IPS DF 4.7 (cell line): Measurements from ENCODE around the gene CSNK2A3.

ENCODE experiments used
- DNase-seq: peaks from one replicate; pipeline ENCODE4 v3.0.0-alpha.2; 2013; ENCODE audit warnings: low spot score; ENCODE audit errors: extremely low read depth

CSNK2A3 gene

DNA sequence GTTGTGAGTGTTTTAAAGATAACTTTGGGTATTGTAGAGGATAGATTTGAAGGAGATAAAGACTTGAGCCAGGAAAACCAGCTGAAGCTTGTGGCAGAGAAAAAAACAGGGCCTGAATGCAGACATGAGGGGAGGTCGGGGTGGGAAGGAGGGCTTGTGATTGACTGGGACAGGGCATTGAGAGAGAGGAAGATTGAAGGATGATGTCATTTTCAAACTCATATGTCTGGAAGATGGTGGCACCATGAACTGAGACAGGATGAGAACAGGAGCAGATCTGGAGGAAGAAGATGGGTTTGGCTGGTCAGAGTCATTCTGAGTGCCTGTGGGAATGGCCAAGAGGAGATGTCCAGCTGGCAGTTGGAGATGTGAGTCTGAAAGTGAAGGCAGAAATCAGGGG, 14.7 kb downstream of the CSNK2A3 start:
- DNase-seq: no peak

- DNase-seq: no peak
These were observed 16.4 kb downstream of the CSNK2A3 start for GRCh38 chr11:11336664-11337063.

- no peak for DNase-seq
These were observed 18.0 kb downstream of the CSNK2A3 start for GRCh38 chr11:11335043-11335442.

DNA sequence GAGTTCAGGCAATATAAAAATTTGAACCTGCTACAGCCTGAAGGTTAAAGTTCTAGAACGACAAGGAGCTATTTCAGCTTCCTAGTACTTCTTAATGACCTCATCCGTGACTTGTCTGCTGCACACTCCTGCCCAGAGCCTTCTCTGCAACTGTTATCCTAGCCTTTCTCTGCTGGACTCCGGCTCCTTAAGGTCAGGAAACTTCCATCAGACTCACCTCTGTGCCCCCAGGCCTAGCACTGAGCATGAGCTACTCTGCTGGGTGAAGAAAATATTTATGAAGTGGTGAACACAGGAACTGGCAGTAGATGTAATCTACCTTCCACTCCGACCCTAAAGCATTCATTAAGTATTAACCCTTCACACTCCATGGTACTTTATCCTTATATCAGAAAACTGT, 18.4 kb downstream of the CSNK2A3 start:
- no peak for DNase-seq

DNA sequence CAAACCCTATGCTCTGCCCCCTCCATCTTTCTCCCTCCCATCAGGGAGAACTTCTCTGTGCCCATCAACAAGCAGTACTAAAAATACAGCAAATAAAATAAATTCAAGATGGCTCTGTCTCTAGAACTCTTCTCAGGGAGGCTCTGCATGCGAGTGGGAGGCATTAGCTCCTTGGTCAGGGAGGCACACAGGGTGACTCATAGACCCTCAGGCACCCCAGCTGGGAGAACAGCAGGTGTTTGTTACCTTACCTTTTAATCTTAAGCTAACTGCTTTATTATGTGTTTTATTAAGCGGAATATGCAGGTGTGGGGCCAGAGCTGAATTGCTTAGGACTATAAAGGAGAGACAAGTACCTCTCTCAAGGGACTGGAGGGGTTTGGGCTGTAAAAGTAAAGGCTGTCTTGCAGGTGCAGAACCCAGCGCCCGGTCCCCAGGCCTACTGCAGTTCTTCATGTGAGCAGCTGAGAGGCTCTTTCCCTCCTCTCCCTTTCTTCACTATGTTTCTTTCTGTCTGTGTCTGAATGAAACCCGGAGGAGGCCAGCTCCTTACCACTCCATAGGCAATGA, 20.8 kb downstream of the CSNK2A3 start:
- no peak for DNase-seq

- DNase-seq: no peak
These were observed 23.8 kb downstream of the CSNK2A3 start for GRCh38 chr11:11329062-11329806.

- no peak for DNase-seq
These were observed 29.0 kb downstream of the CSNK2A3 start for GRCh38 chr11:11324090-11324489.

GRCh38 chr11:11322101-11322500, 30.9 kb downstream of the CSNK2A3 start:
- no peak for DNase-seq

- no peak for DNase-seq
These were observed 32.2 kb downstream of the CSNK2A3 start for GRCh38 chr11:11320825-11321224.

- DNase-seq: no peak
These were observed 34.1 kb downstream of the CSNK2A3 start for GRCh38 chr11:11318961-11319360.

DNA sequence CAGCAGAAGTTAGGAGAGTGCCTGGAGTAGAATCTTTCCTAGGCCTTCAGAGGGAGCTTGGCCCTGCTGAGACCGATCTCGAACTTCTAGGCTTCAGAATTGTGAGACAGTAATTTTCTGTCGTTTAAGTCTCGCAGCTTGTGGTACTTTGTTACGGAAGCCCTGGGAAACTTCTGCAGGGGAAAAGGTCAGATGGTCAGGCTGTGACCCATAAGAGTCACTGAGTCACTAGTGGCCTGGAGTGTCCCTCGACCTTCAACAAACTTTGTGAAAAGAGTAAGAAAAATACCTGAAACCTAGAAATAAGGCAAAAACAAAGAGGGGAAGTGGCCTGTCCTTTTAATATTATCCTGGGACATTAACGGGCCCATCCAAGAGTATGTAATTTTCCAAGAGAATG, 34.6 kb downstream of the CSNK2A3 start:
- no peak for DNase-seq

GRCh38 chr11:11316651-11317230, 36.3 kb downstream of the CSNK2A3 start:
- DNase-seq: no peak

GRCh38 chr11:11313902-11314692, 39.0 kb downstream of the CSNK2A3 start:
- no peak for DNase-seq

GRCh38 chr11:11313426-11313825, 39.6 kb downstream of the CSNK2A3 start:
- DNase-seq: no peak

DNA sequence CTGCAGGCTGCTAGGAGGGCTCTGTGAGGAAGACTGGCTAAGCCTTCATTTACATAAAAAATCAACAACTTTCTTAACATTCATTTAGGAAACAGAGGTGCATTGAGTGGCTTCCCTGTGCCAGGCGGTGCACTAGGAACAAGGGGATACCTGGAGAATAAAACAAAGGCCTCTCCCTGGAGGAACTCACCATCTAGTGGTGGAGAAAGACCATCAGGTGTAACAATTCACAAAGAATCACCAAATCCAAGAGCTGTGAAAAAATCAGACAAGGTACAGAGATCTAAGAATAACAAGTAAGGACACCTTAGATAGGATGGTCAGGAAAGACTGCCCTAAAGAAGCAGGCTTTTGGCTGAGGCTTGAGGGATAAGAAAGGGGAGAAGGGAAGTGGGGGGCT, 40.3 kb downstream of the CSNK2A3 start:
- no peak for DNase-seq

GRCh38 chr11:11311169-11311568, 41.9 kb downstream of the CSNK2A3 start:
- no peak for DNase-seq

- DNase-seq: no peak
These were observed 43.1 kb downstream of the CSNK2A3 start for GRCh38 chr11:11309906-11310305.

DNA sequence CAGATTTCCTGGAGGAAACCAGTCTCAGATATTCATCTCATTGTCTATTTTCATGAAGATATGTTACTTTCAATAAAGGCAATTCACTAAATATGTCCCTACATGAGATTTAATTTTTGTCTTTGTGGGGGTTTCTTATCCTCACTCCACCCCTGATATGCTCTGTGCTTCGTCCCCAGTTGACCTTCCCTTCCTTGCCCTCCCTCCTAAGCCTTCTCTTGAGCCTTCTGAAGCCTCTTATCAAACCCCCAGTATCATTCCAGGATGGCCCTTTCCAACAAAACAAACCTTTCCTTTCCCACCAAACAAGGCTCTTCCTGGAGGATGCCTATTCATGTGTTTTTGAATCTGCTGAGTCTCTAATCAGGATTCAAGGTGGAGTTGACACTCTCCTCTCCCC, 44.8 kb downstream of the CSNK2A3 start:
- no peak for DNase-seq

- DNase-seq: no peak
These were observed 46.2 kb downstream of the CSNK2A3 start for GRCh38 chr11:11306855-11307254.

GRCh38 chr11:11304550-11304949, 48.5 kb downstream of the CSNK2A3 start:
- DNase-seq: no peak

DNA sequence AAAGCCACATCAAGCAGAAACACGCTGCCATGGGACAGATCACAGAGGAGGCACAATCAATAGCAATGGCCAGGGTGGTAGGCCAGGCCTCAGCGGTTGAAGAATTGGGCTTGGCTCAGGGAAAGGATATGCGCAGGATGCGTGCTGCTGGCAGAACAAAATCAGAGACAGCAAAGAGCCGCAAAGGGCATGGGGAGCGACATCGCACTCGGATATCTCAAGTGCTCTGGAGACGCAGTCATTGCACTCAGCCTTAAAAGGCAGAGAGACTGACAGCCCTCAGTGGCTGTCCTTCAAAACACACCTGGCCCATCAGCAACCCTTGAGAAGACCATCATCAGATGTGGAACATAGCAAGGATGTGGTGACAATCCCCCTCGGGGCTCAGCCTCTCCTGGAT, 50.5 kb downstream of the CSNK2A3 start:
- DNase-seq: no peak
